Stimulated activated CD4-positive, alpha-beta T cell treated with anti-CD3 and anti-CD28 coated beads, Interleukin-4, amount 100 ng/mL, for 1 hour (primary cell): ENCODE data around the gene SRPK3.
"Not testable (repeated sequence)": the region's sequence is repeated elsewhere in the genome, so short reads cannot be mapped to it uniquely, and the experiment has no call there.

Experiments
- DNase-seq: peaks from one replicate; pipeline ENCODE4 v3.0.0-alpha.2; 2020

The SRPK3 gene

DNA sequence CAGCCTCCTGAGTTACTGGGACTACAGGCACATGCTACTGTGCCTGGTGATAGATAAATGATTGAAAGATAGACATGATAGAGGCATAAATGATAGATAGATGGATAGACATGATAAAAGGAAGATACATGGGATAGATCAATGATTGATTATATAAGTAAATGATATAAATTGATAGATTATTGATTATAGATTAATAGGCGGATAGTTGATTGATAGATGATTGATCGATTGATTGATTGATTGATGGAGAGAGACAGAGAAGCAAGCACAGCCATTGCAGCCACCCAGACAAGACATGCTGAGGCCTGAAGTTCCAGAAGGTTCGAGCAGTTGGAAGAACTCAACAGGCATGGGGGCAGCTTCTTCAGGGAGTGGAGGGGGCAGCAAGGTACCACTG lies 34.5 kb upstream of the SRPK3 start:
- no peak for DNase-seq

DNA sequence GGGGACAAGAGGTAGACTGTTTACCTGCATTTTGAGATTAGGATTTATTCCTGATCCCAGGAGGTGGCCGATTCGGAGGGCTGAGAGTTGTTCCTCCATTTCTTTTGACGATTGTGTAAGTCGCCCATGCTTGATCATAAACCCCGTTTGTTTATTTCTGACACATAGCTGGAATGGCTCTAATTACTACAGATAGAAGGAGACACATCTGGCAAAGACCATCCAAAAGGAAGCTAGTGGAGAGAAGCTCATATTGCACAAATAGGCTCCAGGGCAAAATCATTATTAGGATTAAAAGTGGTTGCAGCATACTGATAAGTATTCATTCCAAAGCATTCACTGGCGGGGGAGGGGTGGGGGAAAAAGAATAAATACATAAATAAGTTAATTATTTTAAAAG lies 33.9 kb upstream of the SRPK3 start:
- DNase-seq, result not testable (repeated sequence)

DNA sequence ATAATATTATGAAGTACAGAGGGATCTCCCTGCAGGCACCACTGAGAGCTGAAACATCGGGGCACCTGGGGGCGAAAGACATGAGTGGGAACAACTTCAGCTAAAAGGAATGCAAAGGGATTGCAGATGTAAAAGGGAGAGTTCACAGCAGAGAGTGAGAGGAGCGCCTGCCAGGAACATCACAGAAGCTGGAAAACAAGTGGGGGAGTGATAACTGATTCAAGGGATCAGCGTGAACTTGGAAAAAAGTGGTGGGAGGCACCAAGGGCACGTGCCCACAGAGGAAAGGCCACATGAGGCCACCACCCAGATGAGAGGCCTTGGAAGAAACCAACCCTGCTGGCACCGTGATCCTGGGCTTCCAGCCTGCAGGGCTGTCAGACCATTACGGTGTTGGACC lies 31.8 kb upstream of the SRPK3 start:
- DNase-seq, result not testable (repeated sequence)

DNA sequence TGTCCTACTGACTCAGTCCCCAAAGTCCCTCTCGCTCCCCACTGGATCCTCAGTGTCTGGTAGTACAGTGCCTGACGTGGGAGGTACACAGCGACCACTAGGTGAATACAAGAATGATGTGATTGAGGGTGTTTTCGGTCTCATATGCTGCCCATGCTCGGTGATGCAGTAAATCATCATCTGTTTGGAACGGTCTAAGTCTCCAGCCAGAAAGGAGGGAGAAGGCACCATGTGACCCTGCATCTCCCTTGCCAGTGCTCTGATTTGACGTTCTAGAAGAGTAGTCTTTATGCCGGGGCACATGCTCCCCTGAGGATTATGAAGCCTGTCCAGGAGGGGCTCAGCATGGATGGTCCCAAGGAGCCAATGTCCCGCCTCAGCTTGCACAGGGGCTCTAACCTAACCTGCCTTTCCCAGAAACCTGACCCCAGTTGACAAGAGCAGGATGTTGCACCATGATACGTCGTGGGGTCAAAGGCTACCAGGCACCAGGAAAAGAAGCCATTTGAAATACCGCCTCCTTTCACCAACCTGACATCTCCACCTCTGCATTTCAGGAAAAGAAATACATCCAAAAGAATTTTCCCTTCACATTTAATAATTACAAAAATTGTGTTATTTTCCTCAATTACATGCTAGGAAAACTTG lies 30.6 kb upstream of the SRPK3 start:
- DNase-seq, result no peak

DNA sequence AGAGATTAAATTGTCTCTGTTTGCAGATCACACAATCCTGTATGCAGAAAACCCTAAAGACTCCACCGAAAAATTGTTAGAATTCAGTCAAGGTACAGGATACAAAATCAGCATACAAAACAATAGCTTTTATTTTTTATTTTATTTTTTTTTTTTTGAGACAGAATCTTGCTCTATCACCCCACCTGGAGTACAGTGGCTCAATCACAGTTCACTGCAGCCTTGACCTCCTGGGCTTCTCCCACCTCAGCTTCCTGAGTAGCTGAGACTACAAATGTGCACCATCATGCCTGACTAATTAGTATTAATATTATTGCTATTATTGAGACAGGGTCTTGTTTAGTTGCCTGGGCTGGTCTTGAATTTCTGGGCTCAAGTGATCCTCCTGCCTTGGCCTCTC lies 25.7 kb upstream of the SRPK3 start:
- DNase-seq, result no peak

DNA sequence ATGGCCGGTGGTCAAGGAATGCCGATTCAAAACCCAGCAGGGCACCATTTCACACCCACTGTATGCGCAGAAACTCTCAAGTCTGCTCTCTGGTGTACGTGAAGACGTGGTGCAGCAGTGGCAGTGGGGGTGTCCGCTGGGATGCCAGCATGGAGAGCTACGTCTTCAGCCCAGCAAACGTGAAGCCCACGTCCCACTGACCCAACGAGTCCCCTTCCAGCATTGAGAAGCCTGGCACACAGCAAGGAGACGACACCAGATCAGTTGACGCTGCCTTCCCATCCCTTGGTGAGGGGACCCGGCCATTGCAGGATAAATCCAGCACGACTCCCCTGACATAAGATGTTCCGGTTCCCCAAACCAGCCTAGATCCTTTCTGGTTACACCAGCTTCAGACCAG lies 19.0 kb upstream of the SRPK3 start:
- DNase-seq, result no peak

DNA sequence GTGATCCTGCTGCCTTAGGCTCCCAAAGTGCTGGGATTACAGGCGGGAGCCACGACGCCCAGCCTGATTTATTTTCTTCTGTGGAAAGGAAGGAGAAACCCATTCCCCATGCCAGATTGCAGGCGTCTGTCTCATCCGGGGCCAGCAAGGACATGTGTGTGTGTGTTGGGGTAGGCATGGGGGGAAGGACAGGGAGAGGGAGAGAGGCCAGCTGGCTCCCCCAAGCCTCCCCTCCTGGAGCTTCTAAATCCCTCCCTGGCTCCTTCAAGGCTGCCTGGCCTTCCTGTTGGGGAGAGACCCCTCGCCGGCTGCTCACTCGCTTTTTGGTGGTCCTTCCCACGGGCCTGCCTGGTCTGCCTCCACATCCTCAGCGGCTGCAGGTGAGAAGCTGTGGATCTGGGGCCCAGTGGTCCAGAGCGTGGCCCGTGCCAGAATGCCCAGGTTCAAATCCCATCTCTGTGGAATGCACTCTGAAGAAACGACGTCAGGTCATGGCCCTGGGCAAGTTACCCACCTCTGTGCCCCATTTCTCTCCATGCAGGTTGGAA lies 18.1 kb upstream of the SRPK3 start:
- DNase-seq, result no peak

DNA sequence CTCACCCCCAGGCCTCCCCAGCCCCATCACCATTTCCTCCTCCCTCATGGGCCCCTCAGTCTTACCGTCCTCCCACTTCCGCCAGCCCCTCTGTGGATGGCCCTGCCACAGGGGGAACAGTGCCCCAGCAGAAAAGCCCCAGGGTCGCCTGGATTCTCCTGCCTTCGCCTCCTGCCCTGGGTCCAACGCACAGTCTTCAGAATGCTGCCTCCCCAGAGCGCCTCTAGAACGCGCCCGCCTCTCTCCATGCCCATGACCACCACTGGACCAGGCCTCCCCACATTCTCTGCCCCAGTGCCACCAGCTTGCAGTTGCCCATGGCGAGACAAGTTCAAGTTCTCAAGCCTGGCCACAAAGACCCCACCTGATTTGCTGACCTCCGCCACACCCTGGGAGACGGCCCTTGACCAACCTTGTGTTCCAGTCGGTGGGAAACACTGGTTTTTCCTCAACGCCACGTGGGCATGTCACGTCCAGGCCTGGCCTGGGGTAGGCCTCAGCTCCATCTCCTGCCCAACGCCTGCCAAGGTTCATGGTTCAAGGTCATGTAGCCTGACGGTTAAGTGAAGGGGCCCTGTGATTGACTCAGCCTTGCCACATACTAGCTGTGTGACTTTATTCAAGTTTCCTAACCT lies 17.4 kb upstream of the SRPK3 start:
- DNase-seq, result no peak

DNA sequence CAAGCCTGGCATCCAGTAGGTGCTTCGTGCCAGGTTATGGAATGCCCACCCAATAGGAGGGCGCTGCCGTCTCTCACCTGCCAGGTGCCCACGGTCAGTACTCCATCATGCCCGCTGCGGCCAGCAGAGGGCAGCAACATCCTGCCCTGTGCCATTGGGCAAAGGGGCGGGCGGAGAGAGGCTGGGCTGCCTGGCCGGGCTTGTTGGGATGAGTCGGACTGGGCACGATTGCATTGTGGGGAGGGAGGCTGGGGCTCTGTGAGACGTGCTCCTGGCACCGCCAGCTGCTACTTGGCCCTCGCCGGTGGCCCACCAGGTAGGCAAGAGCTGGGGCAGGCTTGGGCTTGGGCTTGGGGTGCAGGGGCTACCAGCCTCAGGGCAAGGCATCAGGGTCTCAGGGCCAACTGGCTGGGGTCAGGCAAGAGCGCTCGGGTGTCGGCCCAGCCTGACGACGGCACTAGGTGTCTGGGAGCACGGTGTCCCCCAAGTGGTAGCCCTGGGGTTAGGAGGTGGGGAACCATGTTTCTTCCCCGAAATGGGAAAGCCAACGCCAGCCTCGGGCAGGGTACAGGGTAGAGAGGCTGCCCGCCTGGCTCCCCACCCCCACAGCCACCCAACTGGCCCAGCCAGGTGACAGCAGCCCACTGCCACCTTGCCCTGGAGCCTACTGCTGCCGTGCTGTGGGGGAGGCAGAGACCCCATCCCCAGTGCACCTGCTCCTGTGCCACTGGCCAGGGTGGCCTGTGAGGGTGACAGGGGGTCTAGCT lies 16.7 kb upstream of the SRPK3 start, which contains the start of gene PLXNB3:
Gene PLXNB3 (plus strand): TSS at position 261 of the 767 bp plus-strand sequence. CDS start 1,287 bp downstream, outside the sequence.
- peak; percentile 73 for DNase-seq

DNA sequence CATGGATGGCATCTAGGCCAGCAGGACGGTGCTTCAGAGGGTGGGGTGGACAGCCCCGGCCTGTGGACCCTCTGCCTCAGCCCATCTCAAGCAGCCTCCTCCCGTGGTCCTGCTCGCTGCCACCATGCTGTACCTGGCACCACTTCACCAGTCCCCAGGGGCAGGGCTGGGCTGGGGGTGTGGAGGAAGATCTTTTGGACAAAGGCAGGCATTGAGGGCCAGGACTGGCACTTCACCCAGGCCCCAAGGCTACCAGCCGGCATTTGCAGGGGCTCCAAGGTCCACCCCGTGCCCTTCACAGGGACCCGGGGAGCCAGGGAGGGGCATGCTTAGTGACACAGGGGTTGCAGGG lies 16.1 kb upstream of the SRPK3 start:
- DNase-seq, result no peak

DNA sequence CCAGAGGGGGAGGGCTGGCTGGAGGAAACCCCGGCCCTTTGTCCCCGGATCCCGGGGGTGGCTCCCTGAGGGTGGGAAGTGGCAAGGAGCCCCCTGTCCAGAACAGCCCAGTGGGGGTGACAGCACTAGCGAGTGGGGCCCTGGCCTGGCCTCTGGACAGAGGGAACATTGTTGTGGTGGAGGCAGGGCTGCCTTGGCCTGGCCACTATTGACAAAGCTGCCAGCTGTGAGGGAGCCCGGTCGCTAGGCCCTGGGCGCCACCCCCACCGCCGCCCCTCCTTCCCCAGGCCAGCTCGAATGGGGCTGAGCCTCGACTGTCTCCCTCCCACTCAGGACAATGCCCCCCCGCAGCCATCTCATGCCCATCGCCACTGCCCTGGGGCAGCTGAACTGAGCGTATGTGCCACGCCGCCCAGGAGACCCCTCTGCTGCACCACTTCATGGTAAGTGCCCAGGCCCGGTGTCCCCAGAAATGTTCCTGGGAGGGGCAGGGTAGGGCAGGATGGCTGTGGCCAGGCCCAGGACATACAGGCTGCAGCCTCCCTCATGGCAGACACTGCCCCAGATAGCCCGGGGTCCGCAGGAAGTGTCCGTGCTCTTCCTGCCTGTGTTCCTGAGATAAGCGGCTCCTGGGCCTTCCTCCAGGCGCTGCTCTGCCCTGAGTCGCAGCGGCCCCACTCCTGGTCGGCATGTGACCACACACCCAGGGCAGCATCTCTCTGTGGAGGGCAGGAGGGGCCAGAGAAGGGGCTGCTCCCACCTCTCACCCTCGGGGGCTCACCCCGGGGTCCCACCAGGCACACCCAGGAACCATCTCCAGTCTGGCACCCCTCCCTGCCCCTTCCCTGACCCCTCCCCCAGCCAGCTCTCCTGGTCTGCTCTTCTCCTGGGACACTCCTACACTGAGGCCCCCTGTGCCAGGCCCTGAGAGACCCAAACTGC lies 15.4 kb upstream of the SRPK3 start:
- DNase-seq, result no peak

DNA sequence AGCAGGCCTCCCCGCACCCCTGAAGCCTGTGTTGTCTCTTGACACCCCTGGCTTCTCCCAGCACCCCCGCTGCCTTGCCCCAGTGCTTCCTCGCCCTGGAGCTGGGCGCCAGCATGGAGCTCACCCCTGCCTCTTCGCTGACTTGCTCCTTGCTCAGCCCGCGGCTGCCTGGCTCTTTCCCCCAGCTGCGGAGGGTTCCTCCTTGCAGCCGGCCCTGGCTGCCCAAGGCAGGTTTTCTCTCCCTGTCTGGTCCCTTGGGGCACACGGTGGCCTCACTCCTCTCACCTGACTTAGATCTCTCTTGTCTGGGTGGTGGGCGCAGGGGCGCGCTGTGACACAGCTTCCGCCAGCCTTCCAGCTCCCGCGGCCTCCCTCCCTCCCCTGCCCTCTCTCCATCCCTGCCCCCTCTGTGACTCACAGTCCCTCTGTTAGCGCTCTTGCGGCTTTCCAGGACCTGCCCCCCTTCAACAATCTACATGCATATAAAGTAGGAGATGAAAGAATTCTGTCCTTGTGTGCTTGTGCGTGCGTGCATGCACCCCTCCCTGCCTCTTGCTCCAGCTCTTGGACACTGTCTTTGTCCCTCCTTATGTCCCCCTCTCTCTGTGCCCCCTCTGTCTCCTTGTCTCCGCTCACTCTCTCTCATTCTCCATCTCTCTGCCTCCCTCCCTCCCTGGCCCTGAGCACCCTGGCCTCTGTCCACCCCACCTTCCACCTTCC lies 14.6 kb upstream of the SRPK3 start:
- DNase-seq, result peak; percentile 37

DNA sequence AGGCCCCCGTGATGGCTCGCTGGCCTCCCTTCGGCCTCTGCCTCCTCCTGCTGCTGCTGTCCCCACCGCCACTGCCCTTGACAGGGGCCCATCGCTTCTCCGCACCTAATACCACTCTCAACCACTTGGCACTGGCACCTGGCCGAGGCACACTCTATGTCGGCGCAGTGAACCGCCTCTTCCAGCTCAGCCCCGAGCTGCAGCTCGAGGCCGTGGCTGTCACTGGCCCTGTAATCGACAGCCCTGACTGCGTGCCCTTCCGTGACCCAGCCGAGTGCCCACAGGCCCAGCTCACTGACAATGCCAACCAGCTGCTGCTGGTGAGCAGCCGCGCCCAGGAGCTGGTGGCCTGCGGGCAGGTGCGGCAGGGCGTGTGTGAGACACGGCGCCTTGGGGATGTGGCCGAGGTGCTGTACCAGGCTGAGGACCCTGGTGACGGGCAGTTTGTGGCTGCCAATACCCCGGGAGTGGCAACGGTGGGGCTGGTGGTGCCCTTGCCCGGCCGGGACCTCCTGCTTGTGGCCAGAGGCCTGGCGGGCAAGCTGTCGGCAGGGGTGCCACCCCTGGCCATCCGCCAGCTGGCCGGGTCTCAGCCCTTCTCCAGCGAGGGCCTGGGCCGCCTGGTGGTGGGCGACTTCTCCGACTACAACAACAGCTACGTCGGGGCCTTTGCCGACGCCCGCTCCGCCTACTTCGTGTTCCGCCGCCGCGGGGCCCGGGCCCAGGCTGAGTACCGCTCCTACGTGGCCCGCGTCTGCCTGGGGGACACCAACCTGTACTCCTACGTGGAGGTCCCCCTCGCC lies 13.8 kb upstream of the SRPK3 start:
- no peak for DNase-seq

DNA sequence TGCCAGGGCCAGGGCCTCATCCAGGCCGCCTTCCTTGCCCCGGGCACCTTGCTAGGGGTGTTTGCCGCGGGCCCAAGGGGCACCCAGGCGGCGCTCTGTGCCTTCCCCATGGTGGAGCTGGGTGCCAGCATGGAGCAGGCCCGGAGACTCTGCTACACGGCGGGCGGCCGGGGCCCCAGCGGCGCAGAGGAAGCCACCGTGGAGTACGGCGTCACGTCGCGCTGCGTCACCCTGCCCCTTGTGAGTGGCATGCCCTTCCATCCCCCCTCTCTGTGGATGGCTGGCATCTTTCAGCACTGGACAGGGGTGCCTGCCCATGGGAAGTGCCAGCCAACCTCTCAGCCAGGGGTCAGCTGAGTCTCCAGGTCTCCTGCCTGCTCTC lies 13.2 kb upstream of the SRPK3 start:
- no peak for DNase-seq

DNA sequence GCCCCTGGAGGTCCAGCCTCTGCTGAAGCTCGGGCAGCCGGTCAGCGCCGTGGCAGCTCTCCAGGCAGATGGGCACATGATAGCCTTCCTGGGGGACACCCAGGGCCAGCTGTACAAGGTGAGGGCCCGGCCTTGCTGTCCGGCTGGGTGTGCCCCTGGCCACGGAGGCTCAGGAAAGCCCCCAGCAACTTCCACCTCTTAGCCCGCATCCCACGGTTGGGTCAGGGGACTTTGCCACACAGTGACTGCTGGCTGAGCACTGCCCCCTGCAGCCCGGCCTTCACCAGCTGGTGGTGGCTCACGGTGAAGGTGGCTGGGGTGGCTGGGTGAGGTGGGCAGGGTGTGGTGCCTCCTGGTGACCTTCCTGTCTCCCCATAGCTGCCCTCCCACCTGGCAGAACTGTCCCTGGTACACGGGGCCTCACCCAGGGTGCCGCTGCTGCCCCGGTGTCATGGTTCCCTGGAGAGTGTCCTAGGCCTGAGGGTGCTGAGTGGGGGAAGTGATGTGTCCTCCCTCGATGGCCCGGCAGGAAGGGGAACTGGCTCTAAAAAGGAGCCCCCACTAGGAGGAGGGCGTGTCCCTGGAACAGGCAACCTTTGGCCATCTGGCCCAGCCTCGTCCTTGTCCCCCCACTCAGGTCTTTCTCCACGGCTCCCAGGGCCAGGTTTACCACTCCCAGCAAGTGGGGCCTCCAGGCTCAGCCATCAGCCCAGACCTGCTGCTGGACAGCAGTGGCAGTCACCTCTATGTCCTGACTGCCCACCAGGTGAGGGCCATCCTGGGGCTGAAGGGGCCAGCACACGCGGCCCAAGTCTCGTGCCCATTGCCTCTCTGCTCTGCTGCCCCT lies 12.3 kb upstream of the SRPK3 start:
- DNase-seq, result no peak

DNA sequence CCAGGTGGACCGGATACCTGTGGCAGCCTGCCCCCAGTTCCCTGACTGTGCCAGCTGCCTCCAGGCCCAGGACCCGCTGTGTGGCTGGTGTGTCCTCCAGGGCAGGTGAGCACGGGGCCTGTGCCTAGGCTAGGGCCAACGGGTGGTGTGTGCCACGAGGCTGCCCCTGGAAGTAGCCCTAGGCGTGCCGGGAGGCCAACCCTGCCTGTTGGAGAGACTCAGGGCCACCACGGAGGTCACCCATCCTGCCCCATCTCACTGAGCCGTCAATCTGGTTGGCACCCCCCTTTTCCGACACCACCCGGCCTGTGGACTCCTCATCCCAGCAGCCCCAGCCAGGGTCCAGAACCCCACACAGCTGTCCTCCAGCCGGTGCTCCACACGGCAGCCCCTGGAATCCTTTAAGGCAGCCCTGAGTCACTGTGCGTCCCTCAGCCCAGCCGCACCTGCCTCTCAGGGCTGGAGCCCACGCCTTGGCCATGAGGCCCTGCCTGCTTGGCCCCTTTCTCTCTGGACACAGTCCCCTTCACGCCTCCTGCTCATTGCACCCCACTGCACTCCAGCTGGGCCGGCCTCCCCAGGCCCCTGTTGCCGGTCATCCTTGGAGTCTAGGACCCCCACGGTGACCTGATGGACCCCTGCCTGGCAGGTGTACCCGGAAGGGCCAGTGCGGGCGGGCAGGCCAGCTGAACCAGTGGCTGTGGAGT lies 11.5 kb upstream of the SRPK3 start:
- DNase-seq, result no peak

DNA sequence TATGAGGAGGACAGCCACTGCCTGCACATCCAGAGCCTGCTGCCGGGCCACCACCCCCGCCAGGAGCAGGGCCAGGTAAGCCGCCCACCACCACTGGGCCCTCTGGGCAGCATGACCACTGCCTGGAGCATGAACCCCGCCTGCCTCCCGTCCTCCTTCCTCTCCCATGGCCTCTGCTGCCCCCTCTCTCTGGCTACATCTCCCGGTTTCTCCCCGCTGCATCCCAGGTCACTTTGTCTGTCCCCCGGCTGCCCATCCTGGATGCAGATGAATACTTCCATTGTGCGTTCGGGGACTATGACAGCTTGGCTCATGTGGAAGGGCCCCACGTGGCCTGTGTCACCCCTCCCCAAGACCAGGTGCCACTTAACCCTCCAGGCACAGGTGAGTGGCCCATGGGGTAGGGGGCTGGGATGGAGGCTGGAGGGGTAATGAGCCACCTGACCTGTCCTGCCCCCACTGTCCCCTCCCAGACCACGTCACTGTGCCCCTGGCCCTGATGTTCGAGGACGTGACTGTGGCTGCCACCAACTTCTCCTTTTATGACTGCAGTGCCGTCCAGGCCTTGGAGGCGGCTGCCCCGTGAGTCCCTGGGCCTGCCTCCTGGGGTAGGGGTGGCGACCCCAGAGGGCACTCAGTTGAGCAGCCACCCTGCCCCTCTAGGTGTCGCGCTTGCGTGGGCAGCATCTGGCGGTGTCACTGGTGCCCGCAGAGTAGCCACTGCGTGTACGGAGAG lies 10.8 kb upstream of the SRPK3 start:
- DNase-seq, result no peak

DNA sequence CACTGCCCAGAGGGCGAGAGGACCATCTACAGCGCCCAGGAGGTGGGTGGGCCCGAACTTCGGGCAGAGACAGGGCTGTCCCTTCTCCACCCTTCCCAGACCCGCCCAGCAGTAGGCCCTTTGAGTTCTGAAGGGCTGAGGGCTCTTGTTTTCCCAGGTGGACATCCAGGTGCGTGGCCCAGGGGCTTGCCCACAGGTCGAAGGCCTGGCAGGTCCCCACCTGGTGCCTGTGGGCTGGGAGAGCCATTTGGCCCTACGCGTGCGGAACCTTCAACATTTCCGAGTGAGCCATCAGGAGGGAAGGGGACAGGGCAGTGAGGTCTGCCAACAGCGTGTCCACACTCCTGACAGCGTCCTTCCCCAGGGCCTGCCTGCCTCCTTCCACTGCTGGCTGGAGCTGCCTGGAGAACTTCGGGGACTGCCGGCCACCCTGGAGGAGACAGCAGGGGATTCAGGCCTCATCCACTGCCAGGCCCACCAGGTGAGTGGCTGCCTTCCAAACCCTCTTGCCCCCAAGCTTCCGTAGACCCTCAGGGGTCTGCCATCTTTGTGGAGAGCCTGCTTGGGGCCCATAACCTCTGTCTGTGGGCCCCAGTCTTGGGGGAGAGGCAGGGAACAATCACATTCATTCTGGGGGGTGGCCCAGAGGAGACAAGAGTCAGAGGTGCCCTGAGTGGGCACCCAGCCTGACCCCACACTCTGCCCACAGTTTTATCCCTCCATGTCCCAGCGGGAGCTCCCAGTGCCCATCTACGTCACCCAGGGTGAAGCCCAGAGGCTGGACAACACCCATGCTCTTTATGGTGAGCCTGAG lies 10.0 kb upstream of the SRPK3 start:
- no peak for DNase-seq
